K562 (cell line): ENCODE data around the gene SGSH. TPM values are rescaled to one million over a fixed set of nuclear protein-coding genes. Genes with fewer than 3 reads are reported as not detected.

Experiments
- ERF ChIP-seq: fragments of 450-650 bp; formaldehyde crosslinking; IDR thresholded peaks from 2 replicates; pipeline ENCODE4 v1.4.0; 2020; ENCODE audit warnings: mild to moderate bottlenecking, mixed read lengths
- HDAC6 ChIP-seq: IDR thresholded peaks from 2 replicates; pipeline ENCODE4 v1.6.1; 2012; ENCODE audit warnings: low read depth, mild to moderate bottlenecking, control low read depth, inconsistent platforms, low read length, moderate library complexity
- POLR2G ChIP-seq: fragments of 200-400 bp; formaldehyde crosslinking; IDR thresholded peaks from 2 replicates; pipeline ENCODE4 v1.6.1; 2017; ENCODE audit warnings: low read depth, mild to moderate bottlenecking, antibody characterized with exemption, low read length, moderate library complexity
- SAP30 ChIP-seq: fragments of 200-600 bp; sonication (generic); IDR thresholded peaks from 2 replicates; pipeline ENCODE4 v1.6.1; 2012; ENCODE audit warnings: borderline replicate concordance, low read depth, mild to moderate bottlenecking, moderate library complexity, low read length, control low read depth, inconsistent platforms; ENCODE audit not compliant: insufficient read depth, poor library complexity, severe bottlenecking
- SETDB1 ChIP-seq: IDR thresholded peaks from one replicate; pipeline ENCODE4 v1.6.1; 2012; ENCODE audit warnings: low read length, control low read depth, inconsistent platforms
- SIN3A ChIP-seq, 2 experiments: fragments of 150-350 bp in 1 of 2; IDR thresholded peaks; 2 replicates each; pipeline ENCODE4 v1.6.1; 2011 to 2016; ENCODE audit warnings: borderline replicate concordance in 2 of 2, low read depth in 2 of 2, low read length in 2 of 2, mild to moderate bottlenecking in 2 of 2, moderate library complexity in 2 of 2; ENCODE audit not compliant: control insufficient read depth in 1 of 2
- SMAD4 ChIP-seq: fragments of 250-450 bp; sonication (Bioruptor Pico); conservative IDR thresholded peaks from 2 replicates; pipeline ENCODE4 v1.8.0; 2021; ENCODE audit warnings: inconsistent platforms, mild to moderate bottlenecking, moderate library complexity
- SMARCB1 ChIP-seq: IDR thresholded peaks from 2 replicates; pipeline ENCODE4 v1.6.1; 2011; ENCODE audit warnings: improper control_type of control experiment, low read depth; ENCODE audit not compliant: insufficient read length
- ZKSCAN3 ChIP-seq: fragments of 250-450 bp; sonication (Bioruptor Pico); IDR thresholded peaks from 2 replicates; pipeline ENCODE4 v1.4.0; 2020
- ZNF41 ChIP-seq: fragments of 250-450 bp; sonication (Bioruptor Pico); conservative IDR thresholded peaks from 2 replicates; pipeline ENCODE4 v1.4.0; 2020; ENCODE audit warnings: mild to moderate bottlenecking
- polyA plus RNA-seq, 8 experiments: library from polyadenylated mRNA; depleted of rRNA in 4 of 8; stranded (reverse) in 5 of 8; unstranded in 3 of 8; fragments of >200 nt; fragmentation: Nextera tagmentation in 2 of 8; fragmentation: Illumina TruSeq in 1 of 8; extraction: Ambion mirVana in 2 of 8; extraction: Trizol in 1 of 8; gene quantifications; 2 replicates each; pipeline versions ENCODE4 v1.2.1 to v1.2.3, GENCODE V29; 2011 to 2014; ENCODE audit warnings: inconsistent platforms in 1 of 8, missing spikeins in 1 of 8
- total RNA-seq, 7 experiments: library from RNA; depleted of rRNA in 6 of 7; stranded (reverse); fragments of >200 nt in 6 of 7; fragmentation: Illumina TruSeq in 2 of 7; extraction: Trizol in 2 of 7; gene quantifications; 2 replicates each; pipeline versions ENCODE4 v1.2.1 to v1.2.3, GENCODE V29; 2011 to 2021; ENCODE audit warnings: low replicate concordance in 1 of 7
- TF ChIP-seq, protein P1 (sequence below): fragments of 450-650 bp; IDR thresholded peaks from 2 replicates; pipeline ENCODE4 v1.6.1; 2017; ENCODE audit warnings: antibody characterized with exemption, mild to moderate bottlenecking
- TF ChIP-seq, protein P2 (sequence below): fragments of 450-650 bp; IDR thresholded peaks from 2 replicates; pipeline ENCODE4 v1.7.0; 2016; ENCODE audit warnings: borderline replicate concordance
- TF ChIP-seq, protein P3 (sequence below): fragments of 200-800 bp; sonication (Bioruptor generic); IDR thresholded peaks from 2 replicates; pipeline ENCODE4 v1.6.1; 2017; ENCODE audit warnings: missing genetic modification characterization, missing compliant biosample characterization
- TF ChIP-seq, protein P4 (sequence below), 2 experiments: IDR thresholded peaks; 2 replicates each; pipeline ENCODE4 v1.6.1; 2011; ENCODE audit warnings: borderline replicate concordance in 1 of 2, control low read depth in 1 of 2, low read depth in 1 of 2, low read length in 1 of 2, mild to moderate bottlenecking in 1 of 2, mixed read lengths in 1 of 2, moderate library complexity in 1 of 2; ENCODE audit not compliant: insufficient read depth in 1 of 2, insufficient read length in 1 of 2, poor library complexity in 1 of 2, severe bottlenecking in 1 of 2; ENCODE audit errors: extremely low read depth in 1 of 2
- TF ChIP-seq, protein P5 (sequence below): fragments of 250-450 bp; sonication (Bioruptor Pico); IDR thresholded peaks from 2 replicates; pipeline ENCODE4 v1.5.0; 2021; ENCODE audit warnings: mild to moderate bottlenecking, borderline replicate concordance

SGSH gene
- total and polyA plus RNA-seq, 9 of the 15 experiments (the other 6 are each of a cell fraction or from before 2014, with no cell fraction given), result 0.25 to 15.7 (median 4.9) TPM

DNA sequence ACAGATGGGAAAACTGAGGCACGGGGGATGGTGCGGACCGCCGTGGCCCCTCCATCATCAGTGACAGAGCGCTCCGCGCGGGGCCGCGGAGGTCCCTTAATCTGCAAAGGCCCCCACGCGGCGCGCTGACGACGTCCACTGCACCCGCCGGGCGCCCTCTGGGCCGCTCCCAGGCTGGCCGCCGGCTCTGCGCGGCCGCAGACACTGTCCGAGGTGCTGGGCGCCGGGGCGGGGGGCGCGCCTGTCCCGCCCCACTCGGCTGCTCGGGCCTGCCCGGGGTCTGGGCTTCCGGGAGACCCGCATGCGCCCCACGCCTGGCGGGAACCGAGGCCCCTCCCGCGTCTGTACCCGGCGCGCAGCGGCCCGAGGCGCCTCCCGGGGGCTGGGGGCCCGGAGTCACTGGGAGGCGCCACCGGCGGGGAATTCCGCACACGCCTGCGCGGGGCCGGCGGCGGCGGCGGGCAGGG lies 40.0 kb upstream of the SGSH start (continued):
- TF ChIP-seq SMAD4 (CRISPR knock-in tag) (peak; percentile 96), POLR2G (peak; percentile 83), HDAC6 (no peak), ZNF41 (no peak), SETDB1 (no peak), ERF (CRISPR knock-in tag) (0 out of 2 replicates have a peak, but pooled peaks have one; percentile 59), ZKSCAN3 (CRISPR knock-in tag) (no peak), SMARCB1 (no peak), SIN3A (IDR thresholded peaks at IDR 0.05; ENCODE audit: borderline replicate concordance in 2 of 2, control insufficient read depth in 1 of 2, low read depth in 2 of 2, low read length in 2 of 2) (peak in 1 of 2 experiments; percentile 91; a peak in 3 of 4 replicates), SAP30 (peak; percentile 57)
- TF ChIP-seq, protein P1, sequence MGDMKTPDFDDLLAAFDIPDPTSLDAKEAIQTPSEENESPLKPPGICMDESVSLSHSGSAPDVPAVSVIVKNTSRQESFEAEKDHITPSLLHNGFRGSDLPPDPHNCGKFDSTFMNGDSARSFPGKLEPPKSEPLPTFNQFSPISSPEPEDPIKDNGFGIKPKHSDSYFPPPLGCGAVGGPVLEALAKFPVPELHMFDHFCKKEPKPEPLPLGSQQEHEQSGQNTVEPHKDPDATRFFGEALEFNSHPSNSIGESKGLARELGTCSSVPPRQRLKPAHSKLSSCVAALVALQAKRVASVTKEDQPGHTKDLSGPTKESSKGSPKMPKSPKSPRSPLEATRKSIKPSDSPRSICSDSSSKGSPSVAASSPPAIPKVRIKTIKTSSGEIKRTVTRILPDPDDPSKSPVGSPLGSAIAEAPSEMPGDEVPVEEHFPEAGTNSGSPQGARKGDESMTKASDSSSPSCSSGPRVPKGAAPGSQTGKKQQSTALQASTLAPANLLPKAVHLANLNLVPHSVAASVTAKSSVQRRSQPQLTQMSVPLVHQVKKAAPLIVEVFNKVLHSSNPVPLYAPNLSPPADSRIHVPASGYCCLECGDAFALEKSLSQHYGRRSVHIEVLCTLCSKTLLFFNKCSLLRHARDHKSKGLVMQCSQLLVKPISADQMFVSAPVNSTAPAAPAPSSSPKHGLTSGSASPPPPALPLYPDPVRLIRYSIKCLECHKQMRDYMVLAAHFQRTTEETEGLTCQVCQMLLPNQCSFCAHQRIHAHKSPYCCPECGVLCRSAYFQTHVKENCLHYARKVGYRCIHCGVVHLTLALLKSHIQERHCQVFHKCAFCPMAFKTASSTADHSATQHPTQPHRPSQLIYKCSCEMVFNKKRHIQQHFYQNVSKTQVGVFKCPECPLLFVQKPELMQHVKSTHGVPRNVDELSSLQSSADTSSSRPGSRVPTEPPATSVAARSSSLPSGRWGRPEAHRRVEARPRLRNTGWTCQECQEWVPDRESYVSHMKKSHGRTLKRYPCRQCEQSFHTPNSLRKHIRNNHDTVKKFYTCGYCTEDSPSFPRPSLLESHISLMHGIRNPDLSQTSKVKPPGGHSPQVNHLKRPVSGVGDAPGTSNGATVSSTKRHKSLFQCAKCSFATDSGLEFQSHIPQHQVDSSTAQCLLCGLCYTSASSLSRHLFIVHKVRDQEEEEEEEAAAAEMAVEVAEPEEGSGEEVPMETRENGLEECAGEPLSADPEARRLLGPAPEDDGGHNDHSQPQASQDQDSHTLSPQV, result peak; percentile 88
- TF ChIP-seq, protein P2, sequence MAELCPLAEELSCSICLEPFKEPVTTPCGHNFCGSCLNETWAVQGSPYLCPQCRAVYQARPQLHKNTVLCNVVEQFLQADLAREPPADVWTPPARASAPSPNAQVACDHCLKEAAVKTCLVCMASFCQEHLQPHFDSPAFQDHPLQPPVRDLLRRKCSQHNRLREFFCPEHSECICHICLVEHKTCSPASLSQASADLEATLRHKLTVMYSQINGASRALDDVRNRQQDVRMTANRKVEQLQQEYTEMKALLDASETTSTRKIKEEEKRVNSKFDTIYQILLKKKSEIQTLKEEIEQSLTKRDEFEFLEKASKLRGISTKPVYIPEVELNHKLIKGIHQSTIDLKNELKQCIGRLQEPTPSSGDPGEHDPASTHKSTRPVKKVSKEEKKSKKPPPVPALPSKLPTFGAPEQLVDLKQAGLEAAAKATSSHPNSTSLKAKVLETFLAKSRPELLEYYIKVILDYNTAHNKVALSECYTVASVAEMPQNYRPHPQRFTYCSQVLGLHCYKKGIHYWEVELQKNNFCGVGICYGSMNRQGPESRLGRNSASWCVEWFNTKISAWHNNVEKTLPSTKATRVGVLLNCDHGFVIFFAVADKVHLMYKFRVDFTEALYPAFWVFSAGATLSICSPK, result no peak
- TF ChIP-seq, protein P3, sequence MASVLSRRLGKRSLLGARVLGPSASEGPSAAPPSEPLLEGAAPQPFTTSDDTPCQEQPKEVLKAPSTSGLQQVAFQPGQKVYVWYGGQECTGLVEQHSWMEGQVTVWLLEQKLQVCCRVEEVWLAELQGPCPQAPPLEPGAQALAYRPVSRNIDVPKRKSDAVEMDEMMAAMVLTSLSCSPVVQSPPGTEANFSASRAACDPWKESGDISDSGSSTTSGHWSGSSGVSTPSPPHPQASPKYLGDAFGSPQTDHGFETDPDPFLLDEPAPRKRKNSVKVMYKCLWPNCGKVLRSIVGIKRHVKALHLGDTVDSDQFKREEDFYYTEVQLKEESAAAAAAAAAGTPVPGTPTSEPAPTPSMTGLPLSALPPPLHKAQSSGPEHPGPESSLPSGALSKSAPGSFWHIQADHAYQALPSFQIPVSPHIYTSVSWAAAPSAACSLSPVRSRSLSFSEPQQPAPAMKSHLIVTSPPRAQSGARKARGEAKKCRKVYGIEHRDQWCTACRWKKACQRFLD (CRISPR knock-in tag), result peak; percentile 45; the same call in 1 of the 2 replicates
- TF ChIP-seq, protein P4, sequence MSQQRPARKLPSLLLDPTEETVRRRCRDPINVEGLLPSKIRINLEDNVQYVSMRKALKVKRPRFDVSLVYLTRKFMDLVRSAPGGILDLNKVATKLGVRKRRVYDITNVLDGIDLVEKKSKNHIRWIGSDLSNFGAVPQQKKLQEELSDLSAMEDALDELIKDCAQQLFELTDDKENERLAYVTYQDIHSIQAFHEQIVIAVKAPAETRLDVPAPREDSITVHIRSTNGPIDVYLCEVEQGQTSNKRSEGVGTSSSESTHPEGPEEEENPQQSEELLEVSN (IDR thresholded peaks at IDR 0.05; ENCODE audit: borderline replicate concordance in 1 of 2, extremely low read depth in 1 of 2, insufficient read depth in 1 of 2, insufficient read length in 1 of 2, low read depth in 1 of 2, low read length in 1 of 2, poor library complexity in 1 of 2, severe bottlenecking in 1 of 2), result peak; percentile 85 to 96
- TF ChIP-seq, protein P5, sequence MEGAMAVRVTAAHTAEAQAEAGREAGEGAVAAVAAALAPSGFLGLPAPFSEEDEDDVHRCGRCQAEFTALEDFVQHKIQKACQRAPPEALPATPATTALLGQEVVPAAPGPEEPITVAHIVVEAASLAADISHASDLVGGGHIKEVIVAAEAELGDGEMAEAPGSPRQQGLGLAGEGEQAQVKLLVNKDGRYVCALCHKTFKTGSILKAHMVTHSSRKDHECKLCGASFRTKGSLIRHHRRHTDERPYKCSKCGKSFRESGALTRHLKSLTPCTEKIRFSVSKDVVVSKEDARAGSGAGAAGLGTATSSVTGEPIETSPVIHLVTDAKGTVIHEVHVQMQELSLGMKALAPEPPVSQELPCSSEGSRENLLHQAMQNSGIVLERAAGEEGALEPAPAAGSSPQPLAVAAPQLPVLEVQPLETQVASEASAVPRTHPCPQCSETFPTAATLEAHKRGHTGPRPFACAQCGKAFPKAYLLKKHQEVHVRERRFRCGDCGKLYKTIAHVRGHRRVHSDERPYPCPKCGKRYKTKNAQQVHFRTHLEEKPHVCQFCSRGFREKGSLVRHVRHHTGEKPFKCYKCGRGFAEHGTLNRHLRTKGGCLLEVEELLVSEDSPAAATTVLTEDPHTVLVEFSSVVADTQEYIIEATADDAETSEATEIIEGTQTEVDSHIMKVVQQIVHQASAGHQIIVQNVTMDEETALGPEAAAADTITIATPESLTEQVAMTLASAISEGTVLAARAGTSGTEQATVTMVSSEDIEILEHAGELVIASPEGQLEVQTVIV (CRISPR knock-in tag), result no peak
